Cardiac septum (tissue), 1 donor: ENCODE data around the gene C1QTNF8. TPM values are rescaled to one million over a fixed set of nuclear protein-coding genes. Genes with fewer than 3 reads are reported as not detected.

Source experiments
- DNase-seq: peaks from one replicate; pipeline ENCODE4 v3.0.0-alpha.2; 2020; ENCODE audit warnings: low spot score
- intact Hi-C: fragments of 100-400 bp; cut with DNase I; formaldehyde crosslinking; loops from one replicate; pipeline ENCODE4 v1.14.0; 2022
- total RNA-seq: library from RNA; stranded (reverse); fragmentation: NEBNext Ultra II Directional; extraction: Animal tissue kit (Norgen Biotek cat#: 25700); gene quantifications from one replicate; pipeline ENCODE4 v1.2.1, GENCODE V29; 2021
- donor health status: DM: no; HTN: no; CAD: no.

C1QTNF8 gene
- total RNA-seq, 1 donor from 2014 or later, result not detected

GRCh38 chr16:1039762-1040161 is 56.3 kb downstream of the C1QTNF8 start:
- no peak for DNase-seq
- intact Hi-C loops, result no loop called here

DNA sequence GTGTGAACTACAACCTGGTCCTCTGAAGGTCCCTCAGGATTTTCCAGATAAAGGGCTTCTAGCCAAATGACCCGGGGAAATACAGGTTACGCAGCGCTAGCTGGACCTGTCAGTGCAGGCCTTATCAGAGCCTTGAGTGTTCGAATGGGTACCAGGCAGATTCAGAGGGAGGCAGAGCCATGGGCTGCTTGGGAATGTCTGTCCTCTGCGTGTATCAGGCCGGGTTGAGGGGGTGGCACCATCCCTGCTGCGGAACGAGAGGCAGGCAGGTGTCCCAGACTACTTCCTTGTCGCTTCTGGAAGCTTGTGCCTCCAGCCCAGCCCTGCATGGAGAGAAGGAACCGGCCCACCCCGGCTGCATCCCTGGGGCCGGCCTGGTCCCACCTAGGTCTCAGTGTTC is 57.1 kb downstream of the C1QTNF8 start:
- no peak for DNase-seq
- intact Hi-C loops, result no loop called here

Other genes with a start within 250 kb of the C1QTNF8 start
- gene LMF1, start 125.3 kb downstream of the C1QTNF8 start, total RNA-seq, result 8.4 TPM
- gene SOX8, start 114.5 kb downstream of the C1QTNF8 start, total RNA-seq, result 1.8 TPM
- gene SSTR5, start 23.5 kb downstream of the C1QTNF8 start, total RNA-seq, result 0.57 TPM
- gene CACNA1H, start 56.9 kb upstream of the C1QTNF8 start, total RNA-seq, result 4.7 TPM
- gene TPSG1, start 129.0 kb upstream of the C1QTNF8 start, total RNA-seq, result not detected
- 5.5 TPM for gene TPSB2, start 133.9 kb upstream of the C1QTNF8 start, total RNA-seq
- gene TPSAB1, start 144.5 kb upstream of the C1QTNF8 start, total RNA-seq, result 4.1 TPM
- not detected for gene TPSD1, start 159.8 kb upstream of the C1QTNF8 start, total RNA-seq
- gene UBE2I, start 213.4 kb upstream of the C1QTNF8 start, total RNA-seq, result 86.6 TPM
- gene BAIAP3, start 237.4 kb upstream of the C1QTNF8 start, total RNA-seq, result 3.8 TPM